ENCODE data around the gene THG1L.
"Not testable (repeated sequence)": the region's sequence is repeated elsewhere in the genome, so short reads cannot be mapped to it uniquely, and the experiment has no call there.

THG1L gene

DNA sequence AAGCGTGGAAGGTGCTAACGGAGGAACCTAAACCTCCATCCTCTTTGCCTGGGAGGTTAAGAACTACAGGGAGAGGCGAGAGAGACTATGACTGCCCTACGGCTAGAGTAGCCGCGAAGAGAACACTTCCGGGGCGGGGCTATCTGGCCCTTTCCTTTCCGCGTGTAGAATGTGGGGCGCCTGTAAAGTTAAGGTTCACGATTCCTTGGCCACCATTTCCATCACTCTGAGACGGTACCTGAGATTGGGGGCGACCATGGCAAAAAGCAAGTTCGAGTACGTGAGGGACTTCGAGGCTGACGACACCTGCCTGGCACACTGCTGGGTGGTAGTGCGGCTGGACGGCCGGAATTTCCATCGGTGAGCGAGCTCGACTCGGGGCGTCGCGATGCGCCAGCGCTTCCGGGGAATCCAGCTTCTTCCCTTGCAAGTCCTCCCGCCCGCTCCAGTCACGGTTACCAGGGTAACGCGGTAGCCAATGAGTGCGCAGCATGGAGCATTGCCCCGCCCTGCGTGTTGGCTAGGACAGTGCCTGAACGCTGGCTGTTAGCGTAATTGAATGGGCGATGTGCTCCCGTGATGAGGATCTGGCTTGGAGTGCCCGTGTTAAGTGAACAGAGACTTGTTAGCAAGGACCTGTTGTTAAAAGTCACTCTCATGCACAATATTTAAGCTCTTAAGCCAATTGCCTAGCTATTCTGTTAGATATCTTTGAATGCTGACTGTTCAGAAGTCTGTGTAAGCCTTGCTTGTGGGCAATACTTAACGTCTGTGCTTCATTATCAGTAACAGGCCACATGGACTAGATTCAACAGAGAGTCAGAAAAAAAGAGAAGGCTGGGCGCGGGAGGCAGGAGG lies at the start of gene THG1L:
Gene THG1L, plus strand, starts transcription at position 149 of the 858 bp plus-strand sequence. Its CDS starts 21 bp downstream, at position 170.
- DNase-seq, result peak; percentile 95

DNA sequence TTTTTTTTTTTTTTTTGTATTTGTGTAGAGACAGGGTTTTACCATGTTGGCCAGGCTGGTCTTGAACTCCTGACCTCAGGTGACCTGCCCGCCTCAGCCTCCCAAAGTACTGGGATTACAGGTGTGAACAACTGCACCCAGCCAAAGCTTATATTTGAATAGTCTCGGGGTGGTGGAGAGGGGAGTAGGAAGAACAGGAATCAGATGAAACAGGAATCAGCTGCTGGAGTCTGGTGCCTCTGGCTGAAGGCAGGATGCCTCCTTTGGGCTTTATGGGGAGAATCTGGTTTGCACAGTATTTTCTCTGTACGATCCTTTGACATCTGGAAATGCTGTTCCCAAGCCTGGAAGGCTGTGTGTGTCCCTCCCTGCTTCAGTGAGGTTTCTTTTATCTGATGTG lies 49.0 kb upstream of the THG1L start:
- DNase-seq, result no peak

DNA sequence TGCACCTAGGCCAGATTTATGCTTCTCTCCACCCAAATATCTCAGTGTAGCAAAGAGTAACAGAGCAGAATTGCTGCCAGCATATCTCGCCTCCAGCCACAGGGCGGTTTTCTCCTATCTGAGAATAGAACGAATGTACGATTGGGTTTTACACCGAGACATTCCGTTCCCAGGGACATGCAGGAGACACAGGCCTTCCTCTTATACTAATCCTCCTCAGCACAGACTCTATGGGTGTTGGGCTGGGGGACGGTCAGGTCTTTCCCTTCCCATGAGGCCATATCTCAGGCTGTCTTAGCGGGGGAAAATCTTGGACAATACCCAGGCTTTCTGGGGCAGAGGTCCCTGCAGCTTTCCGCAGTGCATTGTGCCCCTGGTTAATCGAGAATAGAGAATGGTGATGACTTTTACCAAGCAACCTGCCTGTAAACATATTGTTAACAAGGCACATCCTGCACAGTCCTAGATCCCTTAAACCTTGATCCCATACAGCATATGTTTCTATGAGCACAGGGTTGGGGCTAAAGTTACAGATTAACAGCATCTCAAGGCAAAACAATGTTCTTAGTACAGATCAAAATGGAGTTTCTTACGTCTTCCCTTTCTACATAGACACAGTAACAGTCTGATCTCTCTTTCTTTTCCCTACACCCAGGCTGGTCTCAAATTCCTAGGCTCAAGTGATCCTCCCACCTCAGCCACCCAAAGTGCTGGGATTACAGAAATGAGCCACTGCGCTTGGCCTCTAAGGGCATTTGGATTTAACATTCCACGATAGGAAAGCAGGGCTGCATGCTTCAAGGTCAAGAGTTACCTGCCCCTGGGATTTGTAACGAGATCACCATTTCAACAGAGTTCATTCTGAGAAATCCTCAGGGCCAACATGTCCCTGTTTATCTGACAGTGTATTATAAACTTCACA lies 44.7 kb upstream of the THG1L start:
- not testable (repeated sequence) for DNase-seq

DNA sequence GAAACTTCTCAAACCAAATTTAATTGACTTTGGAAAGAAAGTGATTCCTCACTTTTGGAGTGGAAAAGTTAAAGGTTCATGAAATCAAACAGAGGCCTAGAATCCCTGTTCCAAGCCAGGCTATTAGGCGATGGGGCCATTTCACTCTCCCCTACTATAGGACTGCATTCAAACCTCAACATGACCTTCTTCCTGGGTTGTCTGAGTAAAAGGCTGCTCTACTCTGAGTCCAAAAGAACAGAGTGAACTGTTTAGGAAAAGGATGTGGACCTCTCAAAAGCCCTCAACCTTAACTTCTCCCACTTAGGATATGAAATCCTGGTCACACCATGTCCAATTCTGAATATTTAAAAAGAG lies 44.0 kb upstream of the THG1L start:
- no peak for DNase-seq

DNA sequence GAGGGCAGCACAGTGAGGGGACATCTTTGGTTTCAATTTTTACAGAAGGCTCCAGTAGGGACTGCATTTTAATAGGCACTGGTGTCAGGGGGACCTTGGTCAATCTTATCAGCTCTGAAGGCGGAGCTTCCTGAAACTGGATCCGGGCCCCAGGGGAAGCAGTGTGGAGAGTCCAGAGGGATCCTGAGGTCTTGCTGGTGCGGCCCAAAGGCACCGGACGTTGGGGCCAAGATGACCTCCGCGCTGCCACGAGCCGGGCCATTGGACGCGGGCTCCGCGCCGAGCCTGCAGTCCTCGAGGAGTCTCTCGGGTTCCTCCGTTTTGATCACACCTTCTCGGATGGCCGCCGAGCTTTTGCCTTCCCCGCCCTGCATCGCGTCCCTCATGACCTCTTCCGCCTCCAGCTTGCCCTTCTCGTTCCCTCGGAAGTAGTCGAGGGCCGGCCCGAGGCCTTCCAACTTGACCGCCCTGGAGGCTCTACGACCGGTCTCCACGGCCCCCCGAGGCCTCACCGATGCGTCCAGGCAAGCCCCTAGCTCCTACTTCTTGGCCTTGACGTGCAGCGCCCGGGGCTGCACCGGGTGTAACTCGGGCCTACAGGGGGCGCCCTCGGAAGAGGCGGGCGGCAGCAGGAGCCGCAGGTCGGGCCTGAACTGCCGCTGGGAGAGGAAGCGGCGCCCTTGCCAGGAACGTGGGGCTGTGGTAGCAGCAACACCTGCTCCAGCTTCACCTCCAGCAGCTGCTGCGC lies 41.1 kb upstream of the THG1L start:
- DNase-seq, result no peak

DNA sequence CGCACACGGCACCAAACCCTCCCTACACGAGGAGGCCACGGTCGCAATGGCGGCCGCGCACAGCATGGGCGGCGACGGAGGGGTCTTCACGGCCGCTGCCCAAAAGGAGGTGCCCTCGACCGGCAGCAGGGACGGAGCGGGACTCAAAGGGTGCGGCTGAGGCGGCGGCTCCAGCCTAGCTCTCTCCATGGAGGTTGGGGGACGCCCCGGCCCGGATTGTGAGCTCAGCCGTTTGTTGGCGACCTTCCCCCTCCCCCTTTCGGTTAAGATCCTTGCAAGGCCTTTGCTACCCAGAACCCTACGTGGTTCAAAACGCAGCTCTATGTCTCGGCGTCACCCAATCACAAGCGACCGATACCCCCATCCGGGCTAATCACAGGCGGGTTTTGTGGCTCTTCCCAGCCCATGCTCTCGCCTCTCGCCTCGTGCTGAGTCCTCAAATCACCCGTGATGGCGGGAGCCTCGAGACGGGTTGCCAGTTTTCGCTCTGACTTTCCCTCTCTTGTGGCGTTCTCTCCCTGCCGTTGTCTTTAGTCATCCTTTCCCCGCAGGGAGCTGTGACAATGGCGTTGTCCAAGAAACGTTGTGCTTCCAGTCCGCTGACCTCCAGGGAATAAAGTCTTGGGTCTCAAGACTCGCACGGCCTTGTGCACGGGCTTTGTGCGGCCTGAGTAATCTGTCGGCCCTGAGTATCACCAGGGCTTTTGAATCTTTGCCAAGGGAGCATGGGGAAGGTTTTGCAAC lies 40.4 kb upstream of the THG1L start:
- DNase-seq, result no peak

DNA sequence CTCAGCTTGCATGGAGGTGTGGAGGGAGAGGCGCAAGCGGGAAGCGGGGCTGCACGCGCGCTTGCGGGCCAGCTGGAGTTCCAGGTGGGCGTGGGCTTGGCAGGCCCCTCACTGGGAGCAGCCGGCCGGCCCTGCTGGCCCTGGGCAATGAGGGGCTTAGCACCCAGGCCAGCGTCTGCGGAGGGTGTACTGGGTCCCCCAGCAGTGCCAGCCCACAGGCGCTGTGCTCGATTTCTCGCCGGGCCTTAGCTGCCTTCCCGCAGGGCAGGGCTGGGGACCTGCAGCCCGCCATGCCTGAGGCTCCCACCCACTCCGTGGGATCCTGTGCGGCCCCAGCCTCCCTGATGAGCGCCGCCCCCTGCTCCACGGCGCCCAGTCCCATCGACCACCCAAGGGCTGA lies 37.4 kb upstream of the THG1L start:
- not testable (repeated sequence) for DNase-seq

DNA sequence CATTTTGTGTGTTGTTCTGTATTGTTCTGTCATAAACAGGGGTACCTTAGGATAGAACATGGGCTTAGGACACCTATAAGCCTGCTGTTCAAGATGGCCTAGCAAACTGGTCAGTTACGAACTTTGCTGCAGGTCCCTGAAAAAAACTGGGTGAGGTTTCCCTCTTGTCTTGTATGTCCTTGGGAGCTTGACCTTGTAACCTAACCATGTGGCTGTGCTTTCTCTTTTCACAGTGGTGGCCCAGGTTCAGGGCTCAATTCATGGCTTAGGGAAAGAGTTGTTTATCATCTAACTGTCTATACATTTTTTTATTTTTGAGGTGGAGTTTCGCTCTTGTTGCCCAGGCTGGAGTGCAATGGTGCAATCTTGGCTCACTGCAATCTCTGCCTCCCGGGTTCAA lies 35.1 kb upstream of the THG1L start:
- not testable (repeated sequence) for DNase-seq

DNA sequence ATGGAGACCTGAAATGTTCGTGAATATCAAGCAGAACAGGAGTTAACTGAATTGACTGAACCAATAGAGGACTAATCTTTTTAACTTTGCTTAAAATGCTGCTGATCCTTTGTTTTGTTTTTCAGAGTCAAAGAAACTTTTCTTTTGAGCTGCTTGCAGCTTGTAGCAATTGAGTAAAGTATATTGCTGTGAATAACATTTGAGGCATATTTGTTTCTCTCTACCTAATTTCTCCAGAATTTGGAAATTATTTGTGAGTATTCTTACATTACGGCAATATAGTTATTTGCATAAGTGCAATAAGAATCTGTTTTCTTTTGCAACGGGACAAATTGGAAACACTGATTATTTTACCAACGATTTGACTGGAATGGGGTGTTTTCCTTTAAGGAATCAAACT lies 32.5 kb upstream of the THG1L start:
- DNase-seq, result not testable (repeated sequence)

DNA sequence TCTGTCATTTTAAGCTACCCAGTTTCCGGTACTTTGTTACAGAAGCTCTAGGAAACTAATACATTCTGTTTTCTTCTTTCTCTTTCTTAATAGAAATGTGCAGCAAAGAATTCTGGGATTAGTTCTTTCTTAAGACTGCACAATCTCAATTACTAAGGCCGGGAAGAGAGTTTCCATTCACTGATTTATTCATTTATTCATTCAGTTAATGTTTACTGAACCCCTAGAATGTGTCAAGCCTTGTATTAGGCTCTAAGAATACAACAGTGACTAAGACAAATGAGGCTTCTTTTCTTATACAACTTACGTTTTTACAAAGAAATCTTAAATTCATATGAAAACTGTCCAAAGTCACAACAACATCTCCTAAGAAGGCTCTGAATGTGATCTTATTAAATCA lies 27.5 kb upstream of the THG1L start:
- no peak for DNase-seq

DNA sequence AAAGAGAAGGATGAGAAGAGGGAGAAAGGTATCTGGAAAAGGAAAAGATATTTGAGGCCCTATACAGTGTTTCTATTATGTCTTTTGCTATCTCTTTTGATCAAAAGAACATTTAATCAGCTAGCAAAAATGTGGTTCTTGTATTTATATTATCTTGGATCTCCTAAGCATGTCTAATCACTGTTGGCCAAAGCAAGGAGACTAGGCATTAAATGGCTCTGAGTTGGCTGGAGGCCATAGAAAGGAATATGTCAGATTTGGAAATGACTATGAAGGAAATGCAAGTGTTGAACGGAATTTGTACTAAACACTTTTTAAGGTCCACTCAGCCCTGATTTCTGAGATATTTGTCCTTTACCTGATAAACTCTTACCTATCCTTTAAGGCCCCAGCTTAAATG lies 22.4 kb upstream of the THG1L start:
- no peak for DNase-seq

DNA sequence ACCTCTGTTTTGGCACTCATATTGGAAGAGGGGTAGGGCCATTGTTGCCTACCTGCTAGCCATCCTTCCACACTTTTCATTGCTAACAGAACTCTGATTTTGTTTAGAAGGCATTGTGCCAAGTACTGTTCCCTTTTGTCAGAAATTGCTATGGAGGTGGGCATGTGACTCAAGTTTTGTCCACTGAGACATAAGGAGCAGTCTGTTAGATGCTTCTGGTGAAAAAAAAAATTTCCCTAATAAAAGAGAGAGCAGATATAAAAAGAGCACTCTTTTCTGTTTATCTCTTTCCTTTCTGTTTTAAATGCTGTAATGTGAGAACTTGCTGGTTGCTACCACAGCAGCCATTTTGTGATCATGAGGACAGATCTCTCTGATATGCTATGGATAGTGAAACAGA lies 21.9 kb upstream of the THG1L start:
- no peak for DNase-seq

DNA sequence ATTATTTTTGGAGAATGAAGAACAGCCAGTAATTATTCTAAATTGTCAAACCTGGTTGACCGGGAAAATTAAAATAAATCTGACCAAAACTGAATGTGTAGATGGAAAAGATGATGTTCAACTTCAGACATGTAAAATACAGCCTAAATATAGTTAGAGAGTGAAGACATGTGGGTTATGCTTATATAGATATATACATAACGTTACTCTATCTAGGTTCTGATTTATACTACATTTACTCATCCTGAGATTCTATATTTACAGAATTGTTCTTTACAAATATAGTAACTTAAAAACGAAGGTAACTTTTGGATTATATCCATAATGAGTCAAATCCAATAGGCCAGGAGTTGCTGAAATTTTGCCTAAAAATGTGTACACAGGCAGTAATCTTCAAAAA lies 20.8 kb upstream of the THG1L start:
- DNase-seq, result no peak

DNA sequence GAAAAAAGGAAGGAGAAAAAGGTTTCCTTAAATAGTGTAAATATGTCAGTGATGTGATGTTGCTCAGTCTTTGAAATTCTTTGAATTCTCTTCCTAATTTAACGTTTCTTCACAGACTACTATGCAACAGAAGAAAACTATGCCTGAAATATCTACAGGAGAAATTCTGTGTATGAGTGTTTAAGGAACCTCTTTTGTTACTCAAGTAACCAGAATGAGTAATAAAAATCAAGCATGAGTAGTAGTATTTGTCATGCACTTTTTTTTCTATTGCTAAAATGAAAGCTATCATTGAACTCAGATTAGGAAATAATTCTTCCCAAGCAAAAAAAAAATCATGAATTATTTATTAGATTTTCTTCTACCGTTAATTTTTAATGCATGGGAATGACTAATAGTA lies 20.3 kb upstream of the THG1L start:
- DNase-seq, result peak; percentile 4

DNA sequence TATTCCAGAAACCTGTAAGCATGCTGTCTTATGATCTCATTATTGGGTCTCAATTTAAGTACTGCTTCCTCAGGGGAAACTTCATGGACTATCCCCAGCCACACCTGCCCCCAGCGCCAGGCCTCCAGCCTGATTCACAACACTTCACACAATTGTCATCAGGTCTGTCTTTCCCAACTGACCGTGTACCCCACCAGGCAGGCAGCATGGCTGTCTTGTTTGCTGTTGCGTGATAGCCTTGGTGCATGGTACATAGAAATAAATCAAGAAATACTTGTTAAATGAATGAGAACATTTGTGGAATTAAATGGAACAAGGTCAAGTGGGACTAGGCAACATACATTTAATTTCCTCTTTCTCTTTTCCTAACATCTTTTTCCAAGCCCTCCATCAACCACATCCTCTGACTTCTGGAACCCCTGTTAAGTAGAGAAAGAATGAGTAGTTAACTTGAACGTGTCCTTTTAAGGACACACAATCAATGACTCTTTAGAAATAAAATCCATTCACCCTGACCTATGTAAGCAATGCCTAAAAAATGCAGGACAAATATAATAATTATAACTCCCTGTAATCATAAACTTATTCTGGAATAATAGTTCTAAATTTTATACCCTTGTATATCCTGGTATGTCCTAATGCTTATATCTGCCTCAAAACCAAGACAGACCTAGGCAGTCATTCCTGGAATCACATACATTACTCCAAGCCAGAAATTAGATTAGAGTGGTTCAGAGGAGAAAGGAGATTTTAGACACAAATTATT lies 17.2 kb upstream of the THG1L start:
- DNase-seq, result no peak

DNA sequence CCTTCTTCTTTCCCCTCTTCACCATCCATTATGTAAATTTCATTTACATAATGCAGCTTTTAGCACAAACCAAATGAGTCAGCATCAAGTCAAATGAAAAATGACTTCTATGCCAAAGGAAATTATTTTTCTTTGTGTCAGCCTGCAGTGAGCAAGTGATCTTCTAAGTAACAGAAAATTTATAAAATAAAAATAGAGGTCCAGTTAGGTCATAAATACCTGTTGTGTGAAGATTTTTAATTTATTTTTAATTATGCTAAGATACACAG lies 16.7 kb upstream of the THG1L start:
- no peak for DNase-seq

DNA sequence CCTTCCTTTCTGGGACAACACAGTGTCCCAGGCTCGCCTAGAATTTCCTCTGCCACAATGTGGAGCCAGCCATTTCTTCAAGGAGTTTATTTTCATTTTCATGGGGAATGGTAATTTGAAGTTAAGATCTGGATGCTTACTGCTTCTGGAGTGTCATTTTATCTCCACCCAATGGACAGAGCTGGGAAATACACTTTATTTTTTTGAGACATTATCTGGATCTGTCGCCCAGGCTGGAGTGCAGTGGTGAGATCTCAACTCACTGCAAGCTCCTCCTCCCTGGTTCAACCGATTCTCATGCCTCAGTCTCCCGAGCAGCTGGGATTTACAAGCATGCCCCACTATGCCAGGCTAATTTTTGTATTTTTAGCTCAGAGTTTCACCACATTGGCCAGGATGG lies 12.7 kb upstream of the THG1L start:
- peak; percentile 42 for DNase-seq

DNA sequence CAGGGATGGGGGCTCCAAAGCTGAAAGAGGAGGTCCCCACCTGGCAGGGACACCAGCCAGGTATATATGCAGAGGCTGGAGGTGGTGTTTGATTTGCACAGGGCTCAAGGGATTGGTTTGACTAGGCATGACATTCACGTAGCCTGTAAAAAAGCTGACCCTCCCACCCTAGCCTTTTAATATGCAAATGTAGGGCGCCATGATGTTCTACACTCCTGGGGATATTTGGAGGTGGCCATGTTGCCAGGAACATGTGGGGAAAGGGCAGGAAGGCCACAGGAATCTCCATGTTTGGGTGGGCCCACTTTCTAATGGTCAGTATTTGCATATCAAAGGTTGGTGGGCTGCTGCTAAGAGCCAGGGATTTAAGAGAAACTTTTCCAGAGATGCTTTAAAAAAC lies 12.0 kb upstream of the THG1L start:
- DNase-seq, result no peak

DNA sequence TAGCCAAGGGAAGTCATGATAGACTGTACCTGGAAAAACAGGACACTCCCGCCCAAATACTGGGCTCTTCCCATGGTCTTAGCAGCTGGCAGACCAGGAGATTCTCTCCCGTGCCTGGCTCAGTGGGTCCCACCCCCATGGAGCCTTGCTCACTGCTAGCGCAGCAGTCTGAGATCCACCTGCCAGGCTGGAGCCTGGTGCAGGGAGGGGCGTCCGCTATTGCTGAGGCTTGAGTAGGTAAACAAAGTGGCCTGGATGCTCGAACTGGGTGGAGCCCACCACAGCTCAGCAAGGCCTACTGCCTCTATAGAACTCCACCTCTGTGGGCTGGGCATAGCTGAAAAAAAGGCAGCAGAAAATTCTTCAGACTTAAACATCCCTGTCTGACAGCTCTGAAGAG lies 10.1 kb upstream of the THG1L start:
- DNase-seq, result no peak

DNA sequence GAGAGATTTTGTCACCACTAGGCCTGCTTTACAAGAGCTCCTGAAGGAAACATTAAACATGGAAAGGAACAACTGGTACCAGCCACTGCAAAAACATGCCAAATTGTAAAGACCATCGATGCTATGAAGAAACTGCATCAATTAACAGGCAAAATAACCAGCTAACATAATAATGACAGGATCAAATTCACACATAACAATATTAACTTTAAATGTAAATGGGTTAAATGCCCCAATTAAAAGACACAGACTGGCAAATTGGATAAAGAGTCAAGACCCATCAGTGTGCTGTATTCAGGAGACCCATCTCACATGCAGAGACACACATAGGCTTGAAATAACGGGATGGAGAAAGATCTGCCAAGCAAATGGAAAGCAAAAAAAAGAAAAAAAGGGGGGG lies 8.3 kb upstream of the THG1L start:
- DNase-seq, result not testable (repeated sequence)

DNA sequence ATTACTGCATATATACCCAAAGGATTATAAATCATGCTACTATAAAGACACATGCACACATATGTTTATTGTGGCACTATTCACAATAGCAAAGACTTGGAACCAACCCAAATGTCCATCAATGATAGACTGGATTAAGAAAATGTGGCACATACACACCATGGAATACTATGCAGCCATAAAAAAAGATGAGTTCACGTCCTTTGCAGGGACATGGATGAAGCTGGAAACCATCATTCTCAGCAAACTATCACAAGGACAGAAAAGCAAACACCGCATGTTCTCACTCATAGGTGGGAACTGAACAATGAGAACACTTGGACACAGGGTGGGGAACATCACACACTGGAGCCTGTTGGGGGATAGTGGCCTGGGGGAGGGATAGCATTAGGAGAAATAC lies 4.6 kb upstream of the THG1L start:
- DNase-seq, result not testable (repeated sequence)

DNA sequence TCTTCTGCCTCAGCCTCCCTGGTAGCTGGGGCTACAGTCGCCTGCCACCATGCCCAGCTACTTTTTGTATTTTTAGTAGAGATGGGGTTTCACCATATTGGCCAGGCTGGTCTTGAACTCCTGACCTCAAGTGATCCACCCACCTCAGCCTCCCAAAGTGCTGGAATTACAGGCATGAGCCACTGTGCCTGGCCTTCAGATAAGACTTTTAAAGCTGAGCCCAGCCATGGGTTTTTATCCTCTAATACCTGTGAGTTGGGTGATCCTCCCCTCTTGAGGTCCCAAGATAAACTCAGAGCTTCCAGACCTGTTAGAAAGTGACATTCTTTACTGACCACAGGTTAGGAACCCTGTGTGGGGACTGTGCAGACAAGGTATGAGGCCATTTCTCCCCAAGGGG lies 3.4 kb upstream of the THG1L start:
- DNase-seq, result not testable (repeated sequence)

All from MV-4-11 (cell line).